NT2/D1 (cell line): ENCODE data around the gene CXCL17.

Experiments used
- YY1 ChIP-seq: IDR thresholded peaks from 2 replicates; pipeline ENCODE4 v1.6.1; 2011; ENCODE audit not compliant: insufficient read length, insufficient read depth
- ZNF274 ChIP-seq: IDR thresholded peaks from 2 replicates; pipeline ENCODE4 v1.6.1; 2011; ENCODE audit warnings: mild to moderate bottlenecking, low read depth, low read length

GRCh38 chr19:42421101-42421500, 21.6 kb downstream of the CXCL17 start:
- TF ChIP-seq ZNF274 (no peak), YY1 (no peak)
